HG02623 (cell line): ENCODE measurements around the gene LYSMD1.
"Not testable (repeated sequence)": the region's sequence is repeated elsewhere in the genome, so short reads cannot be mapped to it uniquely, and the experiment has no call there.

ENCODE experiments used
- ATAC-seq: cut with Tn5 transposase; IDR thresholded peaks from one replicate; pipeline ENCODE4 v1.9.1; 2021; ENCODE audit warnings: moderate library complexity; ENCODE audit not compliant: unreplicated experiment

LYSMD1 gene

GRCh38 chr1:151165738-151166504 lies at the start of gene LYSMD1, which contains the start of gene SCNM1:
TSS of gene LYSMD1 (minus strand) at chr1:151165902. CDS start at chr1:151165258, 644 bp downstream.
TSS of gene SCNM1 (plus strand) at chr1:151166144. CDS start at chr1:151166153, 9 bp downstream.
- peak; percentile 79 for ATAC-seq

- no peak for ATAC-seq
Observed at GRCh38 chr1:151213560-151213959, 47.9 kb upstream of the LYSMD1 start.

GRCh38 chr1:151211972-151212705 lies 46.4 kb upstream of the LYSMD1 start:
- ATAC-seq: no peak

GRCh38 chr1:151210830-151211229 lies 45.1 kb upstream of the LYSMD1 start:
- ATAC-seq: no peak

- ATAC-seq: not testable (repeated sequence)
Observed at GRCh38 chr1:151205381-151205965, 39.8 kb upstream of the LYSMD1 start.

- no peak for ATAC-seq
Observed at GRCh38 chr1:151199873-151200581, 34.3 kb upstream of the LYSMD1 start.

GRCh38 chr1:151198254-151199127 lies 32.8 kb upstream of the LYSMD1 start, which contains the start of gene PIP5K1A:
TSS of gene PIP5K1A (plus strand) at chr1:151198552. CDS start at chr1:151198997, 445 bp downstream.
- ATAC-seq: peak; percentile 88

- ATAC-seq: no peak
Observed at GRCh38 chr1:151197863-151198253, 32.2 kb upstream of the LYSMD1 start.

GRCh38 chr1:151196292-151196800 lies 30.6 kb upstream of the LYSMD1 start:
- ATAC-seq: no peak

- ATAC-seq: not testable (repeated sequence)
Observed at GRCh38 chr1:151194894-151195594, 29.3 kb upstream of the LYSMD1 start.

- no peak for ATAC-seq
Observed at GRCh38 chr1:151193856-151194255, 28.2 kb upstream of the LYSMD1 start.

GRCh38 chr1:151193304-151193703 lies 27.6 kb upstream of the LYSMD1 start:
- no peak for ATAC-seq

GRCh38 chr1:151192047-151192446 lies 26.3 kb upstream of the LYSMD1 start:
- ATAC-seq: no peak

- peak; percentile 79 for ATAC-seq
Observed at GRCh38 chr1:151189637-151190445, 24.1 kb upstream of the LYSMD1 start, which contains the start of gene VPS72. TSS of gene VPS72 (minus strand) at chr1:151190197. CDS start at chr1:151190121, 76 bp downstream.

- ATAC-seq: not testable (repeated sequence)
Observed at GRCh38 chr1:151188667-151189066, 23.0 kb upstream of the LYSMD1 start.

- no peak for ATAC-seq
Observed at GRCh38 chr1:151187205-151187604, 21.5 kb upstream of the LYSMD1 start.

GRCh38 chr1:151184211-151184610 lies 18.5 kb upstream of the LYSMD1 start:
- ATAC-seq: no peak

GRCh38 chr1:151176514-151177045 lies 10.9 kb upstream of the LYSMD1 start:
- ATAC-seq: no peak
